IPS-NIHi11 (cell line): Measurements from ENCODE around the gene PTPN14.

ENCODE experiments used
- DNase-seq: peaks from one replicate; pipeline ENCODE4 v3.0.0; 2012; ENCODE audit warnings: mixed read lengths, low spot score

The PTPN14 gene

DNA sequence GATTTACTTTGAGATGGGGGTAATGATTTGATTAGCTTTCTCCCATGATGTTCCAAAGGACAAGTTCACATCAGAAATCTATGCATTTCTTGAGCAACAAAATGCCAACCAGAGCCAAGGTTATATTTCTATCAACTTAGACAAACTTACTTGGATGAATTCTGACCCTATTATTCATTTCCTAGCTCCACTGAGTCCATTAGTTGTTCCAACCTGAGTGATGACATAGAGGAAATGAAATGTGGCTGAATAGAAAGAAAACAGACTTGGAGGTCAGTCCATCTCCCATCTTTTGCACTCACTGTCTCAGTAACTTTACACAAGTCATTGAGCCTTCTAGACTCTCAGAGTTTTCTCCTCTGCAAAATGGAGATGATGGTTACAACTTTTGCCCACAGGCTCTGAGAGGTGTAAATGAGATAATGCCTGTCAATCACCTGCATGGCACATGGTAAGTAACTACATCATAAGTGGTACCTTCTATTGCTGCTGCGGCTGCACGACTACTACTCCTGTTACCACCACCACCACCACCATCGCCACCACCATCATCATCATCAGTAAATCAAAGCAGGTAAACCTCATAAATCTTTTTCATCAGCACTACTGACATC lies 98.2 kb downstream of the PTPN14 start:
- no peak for DNase-seq

GRCh38 chr1:214452152-214452784 lies 99.1 kb downstream of the PTPN14 start:
- DNase-seq: no peak

DNA sequence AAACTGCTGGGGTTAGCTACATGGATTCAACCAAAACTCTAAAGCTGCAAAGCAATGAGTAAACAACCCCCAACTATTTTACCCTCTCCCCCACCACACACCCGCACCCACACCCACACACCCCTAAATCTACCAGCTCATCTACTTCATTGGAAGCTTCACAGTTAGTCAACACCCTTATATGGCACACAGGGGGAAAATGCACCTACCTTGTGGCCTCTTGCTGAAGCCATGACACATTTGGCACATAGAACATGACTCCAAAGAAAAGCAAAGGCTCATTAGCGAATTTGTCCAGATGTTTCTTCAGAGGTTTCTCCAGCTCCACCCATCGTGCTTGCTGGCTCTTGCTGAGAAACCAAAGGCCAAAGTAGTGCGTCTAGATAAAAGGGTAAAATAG lies 99.8 kb downstream of the PTPN14 start:
- DNase-seq: no peak

- DNase-seq: no peak
Measured at GRCh38 chr1:214449371-214449770, 102.0 kb downstream of the PTPN14 start.

GRCh38 chr1:214448536-214448935 lies 102.9 kb downstream of the PTPN14 start:
- DNase-seq: no peak

DNA sequence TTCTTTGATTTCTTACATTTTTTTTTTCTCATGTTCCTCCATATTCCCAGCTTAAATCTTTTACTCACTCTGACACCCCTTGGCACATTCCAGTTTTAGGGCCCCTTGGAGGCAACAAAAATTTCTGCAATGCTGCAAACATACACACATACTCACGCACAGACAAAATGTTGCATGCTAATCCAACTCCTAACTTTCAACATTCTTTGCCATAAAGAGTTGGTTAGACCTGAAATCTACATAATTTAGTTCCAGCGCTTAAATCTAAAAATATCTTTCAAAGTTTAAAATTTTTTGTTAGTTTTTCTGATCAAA lies 103.9 kb downstream of the PTPN14 start:
- DNase-seq: no peak

GRCh38 chr1:214446772-214447556 lies 104.4 kb downstream of the PTPN14 start:
- DNase-seq: peak; percentile 88

DNA sequence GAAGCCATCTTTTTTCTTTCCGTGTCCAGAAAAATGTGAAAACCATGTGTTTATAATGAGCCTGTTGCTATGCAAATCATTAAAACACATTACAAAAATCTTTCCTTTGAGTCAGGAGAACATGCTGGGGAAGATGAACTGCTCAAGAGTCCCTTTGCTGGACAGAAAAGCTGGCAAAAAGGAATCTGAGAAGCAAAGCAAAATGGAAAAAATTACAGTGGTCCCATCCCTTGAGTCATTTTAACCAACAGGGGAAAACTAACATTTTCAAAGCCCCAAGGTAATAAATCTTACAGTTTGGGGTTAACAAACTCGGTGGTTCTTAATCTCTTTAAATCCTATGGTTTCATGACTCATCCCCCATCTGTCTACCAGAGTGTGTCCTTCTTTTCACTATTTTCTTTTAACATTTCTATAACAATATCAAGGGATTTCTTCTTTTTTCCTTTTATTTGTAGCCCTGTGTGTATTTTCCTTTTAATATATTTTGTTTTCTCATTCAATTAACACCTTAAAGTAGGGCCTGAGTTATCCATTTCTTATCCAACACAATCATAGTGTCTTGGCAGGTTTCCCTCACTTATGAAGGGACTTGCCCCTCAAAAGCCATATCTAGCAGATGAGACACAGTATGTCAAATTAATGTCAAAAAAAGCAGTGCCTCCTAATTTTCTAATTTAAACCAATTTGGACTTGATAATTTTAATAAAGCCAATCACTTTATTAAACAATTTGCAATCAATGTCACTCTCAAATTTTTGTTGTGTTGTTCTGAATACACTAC lies 105.4 kb downstream of the PTPN14 start:
- no peak for DNase-seq

DNA sequence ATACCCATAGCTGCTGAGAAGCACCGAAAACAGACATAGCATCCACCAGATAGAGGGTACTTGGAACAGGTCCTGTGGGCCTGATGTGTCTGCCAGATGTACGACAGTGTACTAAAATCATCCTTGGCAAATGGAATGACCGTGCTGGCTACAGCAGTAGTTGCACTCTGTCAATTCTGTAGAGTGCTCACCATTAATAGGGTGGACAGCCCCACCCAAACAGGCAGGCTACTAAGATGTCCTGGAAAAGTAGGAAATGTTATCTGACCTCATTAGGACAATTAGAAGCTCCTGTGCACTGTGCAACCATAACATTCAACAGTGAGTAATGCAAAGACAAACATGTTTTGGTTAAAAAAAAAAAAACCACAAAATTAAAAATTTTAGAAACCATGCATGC lies 106.2 kb downstream of the PTPN14 start:
- no peak for DNase-seq

- DNase-seq: no peak
Measured at GRCh38 chr1:214444182-214444939, 107.0 kb downstream of the PTPN14 start.

- DNase-seq: no peak
Measured at GRCh38 chr1:214441119-214441518, 110.3 kb downstream of the PTPN14 start.

DNA sequence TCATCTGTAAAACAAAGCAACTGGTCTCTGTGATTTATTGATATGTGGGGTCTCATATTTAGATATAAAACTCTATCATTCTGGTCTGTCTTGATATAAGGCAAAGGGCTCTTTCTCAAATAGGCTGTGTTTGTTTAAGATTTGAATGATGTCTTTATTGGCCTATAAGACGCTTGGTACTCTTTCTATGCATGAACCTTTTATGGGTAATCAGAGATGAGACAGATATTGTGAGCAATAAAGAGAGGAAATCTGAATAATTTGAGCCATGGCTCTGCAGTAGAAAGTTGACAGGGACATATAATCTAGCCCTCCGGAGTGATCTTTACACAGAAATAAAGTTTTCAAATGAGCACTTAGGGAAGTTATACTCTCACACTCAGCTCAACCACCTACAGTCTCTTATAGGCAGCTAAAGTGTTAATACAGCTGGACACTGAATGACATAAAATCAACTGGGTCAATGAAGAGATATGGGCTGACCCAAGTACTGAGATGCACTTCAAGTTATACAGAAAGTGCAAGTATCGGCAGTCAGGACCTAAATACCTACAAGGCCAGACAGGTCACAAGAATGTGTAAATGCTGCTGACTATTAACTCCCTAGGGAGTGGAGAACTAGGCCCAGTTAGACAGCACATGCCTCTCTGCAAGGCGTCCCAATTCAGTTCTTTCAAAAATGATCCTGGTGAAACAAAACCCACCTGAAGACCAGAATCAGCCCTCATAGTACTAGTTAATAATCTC lies 111.0 kb downstream of the PTPN14 start:
- DNase-seq: peak; percentile 35

- peak; percentile 33 for DNase-seq
Measured at GRCh38 chr1:214439352-214440119, 111.9 kb downstream of the PTPN14 start.

DNA sequence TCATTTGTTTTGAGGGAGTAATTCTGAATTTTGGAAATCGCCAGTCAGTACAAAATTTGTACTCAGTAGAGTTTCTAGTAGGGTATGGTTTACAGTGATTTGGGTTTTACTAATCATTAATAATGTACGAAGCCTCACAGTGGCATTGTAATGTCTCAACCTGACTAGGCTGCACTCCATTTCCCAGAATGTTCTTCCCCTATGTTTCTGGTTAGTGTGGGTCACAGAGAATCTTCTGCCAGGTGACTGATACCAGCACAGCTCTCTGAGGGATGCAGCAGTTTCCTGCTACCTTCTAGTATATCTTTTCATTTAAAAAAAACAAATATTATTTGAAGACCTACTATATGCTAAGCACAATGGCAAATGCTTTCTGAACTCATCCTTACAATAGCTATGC lies 112.9 kb downstream of the PTPN14 start:
- DNase-seq: no peak

DNA sequence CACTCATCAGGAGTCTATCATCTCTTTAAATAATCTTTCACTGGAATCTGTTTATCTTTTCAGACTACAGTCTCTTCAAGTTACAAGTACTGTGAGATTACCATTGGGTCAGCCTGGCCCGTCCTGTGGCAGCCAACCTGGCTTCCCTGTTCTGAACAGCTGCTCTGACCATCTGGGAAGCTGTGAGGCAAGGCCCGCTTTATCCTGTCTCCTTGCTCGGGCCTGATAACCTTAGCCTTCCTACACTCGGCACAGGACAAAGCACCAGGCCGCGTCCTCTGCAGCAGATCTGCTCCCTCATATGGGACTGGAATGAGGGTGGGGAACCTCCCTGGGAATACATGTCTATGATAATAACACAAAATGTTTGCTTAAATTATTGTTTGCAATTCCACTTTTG lies 113.3 kb downstream of the PTPN14 start:
- no peak for DNase-seq

- no peak for DNase-seq
Measured at GRCh38 chr1:214435867-214436266, 115.5 kb downstream of the PTPN14 start.

DNA sequence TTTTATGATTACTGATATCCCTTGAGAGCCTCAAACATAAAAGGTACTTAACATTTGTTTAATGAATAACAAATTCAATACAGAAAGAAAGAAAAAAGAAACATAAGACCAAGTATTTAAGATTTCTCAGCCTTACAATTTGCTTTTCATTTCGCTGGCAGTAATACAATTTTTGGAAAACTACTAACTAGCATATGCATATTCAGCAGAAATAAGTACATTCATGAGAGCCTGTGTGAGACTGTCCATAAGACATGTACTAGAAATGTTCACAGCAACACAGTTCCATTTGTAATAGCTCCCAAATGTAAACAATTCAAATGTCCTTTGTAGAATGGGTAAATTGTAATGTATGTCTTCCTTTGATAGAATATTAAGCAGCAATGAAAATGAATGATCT lies 119.2 kb downstream of the PTPN14 start:
- no peak for DNase-seq

- DNase-seq: no peak
Measured at GRCh38 chr1:214429951-214430770, 121.2 kb downstream of the PTPN14 start.

DNA sequence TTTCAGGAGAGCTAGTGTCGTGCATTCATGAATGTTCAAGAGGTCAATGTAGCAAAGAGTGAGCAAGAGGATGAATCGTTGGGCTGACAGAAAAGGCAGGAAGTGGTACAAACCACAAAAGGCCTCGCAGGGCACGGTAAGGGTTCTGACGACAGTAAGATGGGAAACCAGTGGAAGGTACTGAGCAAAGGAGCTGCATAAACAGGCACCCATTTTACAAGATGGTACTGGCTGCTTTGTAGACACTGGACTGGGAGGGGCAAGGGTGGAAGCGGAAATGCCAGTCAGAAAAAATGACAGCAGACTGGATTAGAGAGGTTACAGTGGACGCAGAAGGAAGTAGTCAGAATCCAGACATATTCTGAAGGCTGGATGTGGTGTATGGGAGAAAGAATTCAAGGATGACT lies 123.5 kb downstream of the PTPN14 start:
- DNase-seq: no peak

DNA sequence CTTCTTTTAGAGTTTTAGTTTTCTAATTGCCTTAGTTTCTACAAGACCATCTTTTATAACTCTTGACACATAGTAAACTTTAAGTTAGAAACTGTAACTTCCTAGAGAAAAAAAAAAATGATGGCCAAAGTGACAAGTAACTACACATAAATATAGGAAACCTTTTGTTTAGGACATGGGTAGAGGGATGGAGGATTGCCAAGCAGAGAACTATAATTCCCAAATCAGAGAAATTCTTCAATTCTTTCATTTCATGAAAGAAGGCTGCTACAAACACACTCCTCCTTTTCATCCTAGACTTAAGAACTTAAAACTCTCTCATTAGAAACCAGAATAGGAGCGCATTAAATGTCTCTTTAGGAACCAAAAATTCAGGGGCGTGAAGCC lies 125.0 kb downstream of the PTPN14 start:
- no peak for DNase-seq
